Activated naive CD8-positive, alpha-beta T cell (primary cell): ENCODE data around the gene TM2D1.

ENCODE experiments used
- H3K27ac Mint-ChIP-seq: one replicate; pipeline ENCODE4 v1.8.0; 2021; ENCODE audit warnings: mixed read lengths
- H3K27me3 Mint-ChIP-seq: one replicate; pipeline ENCODE4 v1.8.0; 2021; ENCODE audit warnings: mixed read lengths
- H3K36me3 Mint-ChIP-seq: one replicate; pipeline ENCODE4 v1.8.0; 2021; ENCODE audit warnings: mixed read lengths
- H3K4me1 Mint-ChIP-seq: one replicate; pipeline ENCODE4 v1.8.0; 2021; ENCODE audit warnings: low read depth, mixed read lengths
- H3K4me3 Mint-ChIP-seq: one replicate; pipeline ENCODE4 v1.8.0; 2021; ENCODE audit warnings: mild to moderate bottlenecking, mixed read lengths
- H3K9me3 Mint-ChIP-seq: one replicate; pipeline ENCODE4 v1.8.0; 2021; ENCODE audit warnings: low read depth, mixed read lengths

The TM2D1 gene

DNA sequence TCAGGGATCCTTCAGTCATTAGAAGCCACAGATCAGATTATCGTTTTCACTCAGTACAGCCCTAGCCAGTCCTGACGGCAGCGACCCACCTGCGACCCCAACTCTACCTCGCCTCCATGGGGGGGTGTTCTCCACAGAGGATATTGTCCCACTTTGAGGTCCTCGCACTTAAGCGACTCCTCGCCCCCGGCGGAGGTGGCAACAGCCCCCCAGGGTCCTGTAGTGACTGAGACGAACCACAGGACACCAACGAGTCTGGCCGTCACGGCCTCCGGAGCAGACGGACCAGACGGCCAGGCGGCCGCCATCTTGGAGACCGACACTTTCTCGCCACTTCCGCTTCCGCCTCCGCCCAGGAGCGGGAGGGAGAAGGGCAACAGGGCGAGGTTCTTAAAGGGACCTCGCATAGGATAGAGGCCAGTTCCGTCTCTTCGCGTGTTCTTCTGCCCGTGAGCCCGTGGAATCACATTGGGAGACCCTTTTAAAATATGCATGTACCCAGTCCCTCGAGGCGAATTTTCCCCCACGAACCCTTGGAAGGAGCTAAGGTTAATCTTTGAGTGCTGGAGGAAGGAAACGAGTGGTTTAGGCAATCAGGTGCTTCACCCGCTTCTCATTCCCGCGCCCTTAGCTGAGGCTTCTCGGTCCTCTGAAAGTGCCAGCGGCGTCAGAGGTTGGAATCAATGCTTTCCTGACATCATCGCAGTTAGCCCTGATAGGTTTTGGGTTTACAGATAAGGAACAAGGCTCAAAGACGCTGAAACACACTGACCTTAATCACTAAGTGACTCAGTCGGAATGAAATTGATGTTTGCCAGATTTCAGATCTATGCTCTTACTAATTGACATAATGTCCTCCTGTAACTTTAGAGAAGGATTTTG is at the start of gene TM2D1:
TM2D1 (minus strand) TSS at position 329 of the 882 bp plus-strand sequence; CDS start at position 308, 21 bp downstream.
- Mint-ChIP-seq H3K27ac (peak within 1 kb of the TSS; percentile 98), H3K27me3 (no peaks in the 10 kb centered on the region), H3K4me1 (peaks cover 29% of the 10 kb centered on the region), H3K4me3 (peak within 1 kb of the TSS; percentile 99), H3K36me3 (no peaks in the 10 kb centered on the region), H3K9me3 (no peaks in the 10 kb centered on the region)

DNA sequence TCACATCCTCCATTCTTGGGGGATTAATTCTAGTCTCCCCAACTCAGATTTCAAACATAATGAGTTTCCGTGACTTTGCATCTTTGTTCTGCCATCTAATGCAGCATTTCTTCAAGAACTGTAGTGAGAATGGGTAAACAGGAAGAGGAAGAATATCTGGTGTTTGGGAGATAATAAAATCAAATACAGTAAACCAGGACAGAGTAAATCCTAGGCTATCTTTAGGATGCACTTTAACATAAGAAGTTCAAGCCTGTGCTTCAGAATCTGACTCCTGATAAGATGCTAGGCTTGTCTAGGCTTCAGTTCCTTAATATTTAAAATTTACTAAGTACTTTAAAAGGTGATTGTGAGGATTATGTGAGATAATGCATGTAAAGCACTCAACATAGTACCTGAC is 45.2 kb upstream of the TM2D1 start:
- peaks cover 11% of the 10 kb centered on the region for H3K36me3 Mint-ChIP-seq
- peaks cover 2% of the 10 kb centered on the region for H3K4me1 Mint-ChIP-seq
- no peak overlapping the region for H3K27ac Mint-ChIP-seq

GRCh38 chr1:61757950-61758349 is 33.0 kb upstream of the TM2D1 start:
- Mint-ChIP-seq H3K9me3 (no peaks in the 10 kb centered on the region), H3K27me3 (no peaks in the 10 kb centered on the region), H3K4me1 (peaks cover 15% of the 10 kb centered on the region), H3K27ac (no peak overlapping the region), H3K4me3 (no peak overlapping the region), H3K36me3 (no peaks in the 10 kb centered on the region)

More for the DNA sequence above, 45.2 kb upstream of the TM2D1 start:
- no peak overlapping the region for H3K4me3 Mint-ChIP-seq
- no peaks in the 10 kb centered on the region for H3K27me3 Mint-ChIP-seq
- H3K9me3 Mint-ChIP-seq: no peaks in the 10 kb centered on the region

GRCh38 chr1:61756773-61757172 is 31.8 kb upstream of the TM2D1 start:
- no peak overlapping the region for H3K4me3 Mint-ChIP-seq
- no peaks in the 10 kb centered on the region for H3K36me3 Mint-ChIP-seq
- H3K27ac Mint-ChIP-seq: no peak overlapping the region
- H3K4me1 Mint-ChIP-seq: peaks cover 14% of the 10 kb centered on the region
- no peaks in the 10 kb centered on the region for H3K27me3 Mint-ChIP-seq
- no peaks in the 10 kb centered on the region for H3K9me3 Mint-ChIP-seq

DNA sequence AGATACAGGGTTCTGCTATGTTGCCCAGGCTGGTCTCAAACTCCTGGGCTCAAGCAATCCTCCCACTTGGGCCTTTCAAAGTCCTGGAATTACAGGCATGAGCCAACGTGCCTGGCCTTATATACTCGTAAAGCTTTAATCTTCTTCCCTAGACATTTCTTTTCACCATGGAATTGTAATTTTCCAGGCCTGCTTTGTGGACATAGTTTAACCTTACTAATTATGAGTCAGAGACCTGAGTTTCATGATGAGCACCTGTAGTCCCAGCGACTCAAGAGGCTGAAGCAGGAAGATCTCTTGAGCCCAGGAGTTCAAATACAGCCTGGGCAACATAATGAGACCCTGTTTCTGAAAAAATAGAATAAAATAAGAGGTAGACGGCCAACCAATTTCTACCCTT is 29.6 kb upstream of the TM2D1 start:
- Mint-ChIP-seq H3K4me1 (peaks cover 15% of the 10 kb centered on the region), H3K4me3 (no peak overlapping the region), H3K27ac (no peak overlapping the region)

DNA sequence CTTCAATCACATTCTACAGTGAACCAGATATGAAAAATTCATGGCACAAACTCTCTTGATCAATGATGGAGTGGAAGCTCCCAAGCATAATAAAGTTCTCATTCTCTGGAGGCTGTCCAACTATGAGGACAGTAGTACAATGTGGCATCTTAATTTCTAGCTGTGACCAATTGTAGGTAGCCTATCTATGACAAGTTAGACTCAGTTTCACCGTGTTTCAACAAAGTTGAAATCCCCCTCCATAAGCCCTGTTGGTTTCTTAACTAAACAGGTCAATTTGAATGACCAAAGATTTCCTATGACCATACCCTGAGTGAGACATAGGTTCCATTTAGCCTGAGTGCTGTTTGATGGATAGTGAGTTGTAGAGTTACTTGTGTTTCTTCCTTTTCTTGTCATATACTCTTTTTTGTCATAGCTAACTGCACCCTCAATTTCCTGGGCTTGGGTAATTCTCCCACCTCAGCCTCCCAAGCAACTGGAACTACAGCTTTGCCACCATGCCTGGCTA is 29.1 kb upstream of the TM2D1 start:
- no peak overlapping the region for H3K27ac Mint-ChIP-seq
- H3K4me3 Mint-ChIP-seq: no peak overlapping the region
- H3K9me3 Mint-ChIP-seq: no peaks in the 10 kb centered on the region
- no peaks in the 10 kb centered on the region for H3K27me3 Mint-ChIP-seq
- peaks cover 15% of the 10 kb centered on the region for H3K4me1 Mint-ChIP-seq
- no peaks in the 10 kb centered on the region for H3K36me3 Mint-ChIP-seq

More for the DNA sequence above, 29.6 kb upstream of the TM2D1 start:
- Mint-ChIP-seq H3K9me3 (no peaks in the 10 kb centered on the region), H3K27me3 (no peaks in the 10 kb centered on the region), H3K36me3 (no peaks in the 10 kb centered on the region)

GRCh38 chr1:61752921-61753389 is 28.0 kb upstream of the TM2D1 start:
- H3K27me3 Mint-ChIP-seq: no peaks in the 10 kb centered on the region
- no peak overlapping the region for H3K4me3 Mint-ChIP-seq
- H3K4me1 Mint-ChIP-seq: peaks cover 14% of the 10 kb centered on the region
- no peaks in the 10 kb centered on the region for H3K9me3 Mint-ChIP-seq
- no peaks in the 10 kb centered on the region for H3K36me3 Mint-ChIP-seq
- H3K27ac Mint-ChIP-seq: no peak overlapping the region

DNA sequence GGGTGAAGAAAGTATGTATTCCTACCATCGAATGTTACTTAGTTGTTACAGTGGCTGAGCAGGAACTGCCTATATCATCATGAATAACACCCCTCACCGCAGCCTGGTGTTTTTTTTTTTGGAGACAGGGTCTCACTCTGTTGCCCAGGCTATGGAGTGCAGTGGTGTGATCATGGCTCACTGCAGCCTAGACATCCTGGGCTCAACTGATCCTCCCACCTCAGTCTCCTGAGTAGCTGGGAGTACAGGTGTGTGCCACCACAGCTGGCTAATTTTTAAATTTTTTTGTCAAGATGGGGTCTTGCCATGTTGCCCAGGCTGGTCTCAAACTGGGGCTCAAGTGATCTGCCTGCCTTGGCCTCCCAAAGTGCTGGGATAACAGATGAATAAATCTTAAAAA is 24.6 kb upstream of the TM2D1 start:
- no peak overlapping the region for H3K4me3 Mint-ChIP-seq
- no peaks in the 10 kb centered on the region for H3K36me3 Mint-ChIP-seq
- no peaks in the 10 kb centered on the region for H3K9me3 Mint-ChIP-seq
- no peaks in the 10 kb centered on the region for H3K27me3 Mint-ChIP-seq
- H3K4me1 Mint-ChIP-seq: peaks cover 21% of the 10 kb centered on the region
- H3K27ac Mint-ChIP-seq: no peak overlapping the region

DNA sequence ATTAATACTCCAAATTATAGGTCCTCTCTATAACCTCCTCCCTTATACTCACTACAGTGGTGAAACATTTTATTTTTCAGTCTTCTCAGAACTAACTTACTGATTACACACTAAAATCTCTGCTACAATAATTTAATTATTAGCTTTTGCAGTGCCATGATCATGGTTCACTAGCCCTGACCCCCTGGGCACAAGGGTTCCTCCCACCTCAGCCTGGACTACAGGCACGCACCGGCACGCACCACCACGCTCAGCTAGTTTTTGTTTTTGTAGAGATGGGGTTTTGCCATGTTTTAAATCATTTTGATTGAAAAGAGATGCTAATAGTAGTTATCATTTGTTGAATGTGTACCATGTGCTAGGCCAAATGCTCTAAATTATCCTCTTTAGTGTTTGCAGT is 23.6 kb upstream of the TM2D1 start:
- H3K27me3 Mint-ChIP-seq: no peaks in the 10 kb centered on the region
- peaks cover 23% of the 10 kb centered on the region for H3K4me1 Mint-ChIP-seq
- no peak overlapping the region for H3K27ac Mint-ChIP-seq
- no peaks in the 10 kb centered on the region for H3K9me3 Mint-ChIP-seq
- no peaks in the 10 kb centered on the region for H3K36me3 Mint-ChIP-seq
- H3K4me3 Mint-ChIP-seq: no peak overlapping the region

GRCh38 chr1:61746813-61747212 is 21.9 kb upstream of the TM2D1 start:
- Mint-ChIP-seq H3K9me3 (no peaks in the 10 kb centered on the region), H3K27me3 (no peaks in the 10 kb centered on the region), H3K4me1 (peaks cover 30% of the 10 kb centered on the region), H3K4me3 (no peak overlapping the region), H3K27ac (peak overlapping the region; percentile 7), H3K36me3 (no peaks in the 10 kb centered on the region)

- Mint-ChIP-seq H3K36me3 (no peaks in the 10 kb centered on the region), H3K27ac (peak overlapping the region; percentile 54), H3K27me3 (no peaks in the 10 kb centered on the region), H3K9me3 (no peaks in the 10 kb centered on the region), H3K4me3 (peak overlapping the region; percentile 80), H3K4me1 (peaks cover 35% of the 10 kb centered on the region)
Observed at GRCh38 chr1:61743716-61744580, 19.0 kb upstream of the TM2D1 start.

DNA sequence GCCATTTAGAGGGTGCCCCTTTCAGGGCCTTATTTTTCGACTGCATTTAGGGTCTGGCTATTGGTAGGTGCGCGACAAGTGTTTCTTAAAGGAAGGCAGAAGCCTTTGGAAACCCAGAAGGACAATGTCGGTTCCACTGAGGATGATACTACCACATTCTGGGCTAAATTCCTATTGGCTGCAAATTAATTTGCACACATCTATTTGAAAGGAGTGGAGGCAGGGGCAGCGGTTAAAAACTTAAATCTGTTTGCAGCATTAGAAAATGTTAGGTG is 18.4 kb upstream of the TM2D1 start:
- no peaks in the 10 kb centered on the region for H3K27me3 Mint-ChIP-seq
- H3K4me3 Mint-ChIP-seq: peak overlapping the region; percentile 80
- H3K4me1 Mint-ChIP-seq: peaks cover 35% of the 10 kb centered on the region
- H3K36me3 Mint-ChIP-seq: no peaks in the 10 kb centered on the region
- peak overlapping the region; percentile 23 for H3K27ac Mint-ChIP-seq
- no peaks in the 10 kb centered on the region for H3K9me3 Mint-ChIP-seq

GRCh38 chr1:61742620-61743430 is 17.9 kb upstream of the TM2D1 start:
- H3K4me3 Mint-ChIP-seq: peak overlapping the region; percentile 80
- H3K36me3 Mint-ChIP-seq: no peaks in the 10 kb centered on the region
- peak overlapping the region; percentile 54 for H3K27ac Mint-ChIP-seq
- H3K27me3 Mint-ChIP-seq: no peaks in the 10 kb centered on the region
- H3K9me3 Mint-ChIP-seq: no peaks in the 10 kb centered on the region
- H3K4me1 Mint-ChIP-seq: peaks cover 35% of the 10 kb centered on the region
